ENCODE data around the gene HOXC5.

HOXC5 gene

DNA sequence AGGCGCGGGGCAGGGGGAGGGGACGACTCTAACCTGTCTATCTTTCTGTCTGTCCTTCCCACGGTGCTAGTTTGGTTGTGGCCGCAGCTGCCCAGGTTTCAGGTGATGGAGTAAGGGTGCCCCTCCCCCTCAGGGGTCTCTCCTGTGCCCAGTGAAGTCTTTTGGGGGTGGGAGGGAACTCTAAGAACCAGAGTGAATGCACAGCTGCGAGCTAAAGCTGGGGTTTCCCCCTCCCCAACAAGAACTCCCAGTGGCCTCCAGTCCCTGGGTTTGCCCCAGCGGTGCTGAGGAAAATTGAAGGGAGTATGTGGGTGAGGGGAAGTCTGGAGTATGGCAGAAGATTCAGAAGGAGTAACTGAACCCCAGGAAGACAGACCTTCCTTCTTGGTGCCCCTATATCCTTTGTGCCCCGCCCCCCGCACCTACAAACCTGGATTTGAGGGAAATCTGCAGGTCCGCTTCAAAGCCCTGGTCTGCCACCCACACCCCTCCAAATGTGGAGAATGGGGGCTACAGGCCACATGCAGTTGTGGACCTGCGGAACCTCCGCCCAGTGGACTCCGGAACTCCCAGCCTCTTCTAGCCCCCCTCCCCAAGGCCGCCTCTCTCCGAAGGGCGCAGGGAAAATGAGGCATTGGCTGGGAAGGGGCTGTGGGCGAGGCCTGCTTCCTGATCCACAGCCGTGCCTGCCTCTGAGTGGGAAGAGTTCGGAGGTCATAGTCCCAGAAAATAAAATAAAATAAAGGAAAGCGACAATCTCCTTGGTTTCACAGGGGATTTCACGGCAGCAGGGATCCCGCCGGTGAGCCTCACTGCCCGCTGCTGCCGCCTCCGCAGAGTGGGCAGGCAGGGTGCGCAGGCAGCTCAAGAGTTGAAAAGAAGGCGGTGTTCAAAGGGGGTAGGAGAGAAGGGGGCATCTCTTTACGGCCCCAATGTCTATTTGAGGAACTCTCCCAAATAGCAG, 36.3 kb upstream of the HOXC5 start:
- DNase-seq, result no peak

DNA sequence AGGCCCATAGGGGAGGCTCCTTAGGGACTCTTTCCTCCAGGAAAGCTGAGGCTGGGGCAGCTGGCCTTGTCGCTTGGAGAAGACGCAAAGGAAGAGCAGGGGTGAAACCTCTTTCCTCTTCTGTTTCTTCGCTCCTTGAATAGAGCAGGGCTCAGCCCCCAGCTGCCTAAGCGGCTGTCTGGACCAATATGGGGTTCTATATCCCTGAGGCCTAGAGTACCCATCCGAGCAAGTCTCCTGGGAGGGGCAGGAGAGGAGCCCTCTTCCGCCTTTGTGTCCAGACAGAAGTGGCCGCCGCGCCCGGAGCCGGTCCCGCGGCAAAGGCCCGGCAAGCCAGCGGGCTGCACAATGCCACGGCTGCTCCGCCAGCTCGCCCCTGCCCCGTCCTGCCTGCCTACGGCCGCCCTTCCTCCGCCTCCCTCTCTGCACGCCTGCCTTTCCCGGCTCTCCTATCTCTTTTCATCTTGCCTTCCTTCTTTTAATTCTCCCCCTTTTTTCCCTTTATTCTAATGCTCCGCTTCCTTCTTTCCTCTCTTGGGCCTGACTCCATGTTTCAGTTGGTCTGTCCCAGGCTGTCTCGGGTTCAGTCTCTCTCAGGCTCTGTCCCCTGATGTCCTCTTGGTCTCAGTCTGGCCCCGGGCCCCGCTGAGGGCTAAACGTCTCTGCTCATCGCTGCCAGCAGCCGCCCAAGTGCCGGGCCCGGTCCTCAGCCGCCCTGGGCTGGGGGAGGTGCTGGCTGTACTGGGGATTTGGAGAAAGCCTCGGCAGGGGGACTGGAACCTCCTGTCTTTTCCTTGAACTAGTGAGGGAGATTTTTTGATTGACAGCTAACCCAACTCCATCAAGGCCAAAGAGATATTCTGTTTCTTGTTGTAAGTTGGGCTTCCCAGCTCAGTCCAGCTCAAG, 35.4 kb upstream of the HOXC5 start:
- no peak for DNase-seq

DNA sequence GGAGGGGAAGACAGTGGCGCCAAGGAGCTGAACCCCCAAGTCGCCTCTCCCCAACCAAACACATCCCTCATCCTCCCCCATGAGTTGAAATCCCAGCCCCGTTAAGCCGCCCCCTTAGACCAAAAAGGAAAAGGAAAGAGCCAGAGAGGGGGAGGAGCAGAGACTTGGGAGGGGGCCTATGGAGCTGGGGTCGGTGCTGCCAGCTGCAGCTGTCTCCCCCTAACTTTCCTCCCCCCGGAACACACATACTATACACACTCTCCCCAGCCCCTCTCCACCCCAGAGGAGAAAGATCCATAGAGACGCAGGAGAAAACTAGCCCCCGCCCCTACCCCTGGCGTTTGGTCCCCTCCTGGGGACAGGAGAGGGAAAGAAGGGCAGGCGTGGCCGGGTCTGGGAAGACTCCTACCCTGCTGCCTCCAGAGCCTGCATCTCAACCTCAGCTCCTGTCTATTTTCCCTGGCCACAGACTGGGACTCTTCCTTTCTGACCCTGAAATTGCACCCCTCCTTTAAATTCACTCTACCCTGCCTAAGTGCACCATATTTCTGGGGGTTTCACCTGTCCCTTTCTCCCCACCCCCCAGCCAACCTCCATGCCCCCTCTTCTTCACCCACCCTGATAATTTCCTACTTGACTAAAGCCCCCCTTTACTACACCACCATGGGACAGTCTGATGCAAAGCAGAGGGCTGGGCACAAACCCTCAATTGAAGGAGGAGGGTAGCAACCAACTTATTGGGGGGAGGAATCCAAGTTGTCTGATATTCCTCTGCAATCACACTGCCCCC, 34.5 kb upstream of the HOXC5 start:
- no peak for DNase-seq

- no peak for DNase-seq
Observed at GRCh38 chr12:53998900-53999236, 34.0 kb upstream of the HOXC5 start.

- DNase-seq, result no peak
Observed at GRCh38 chr12:53999559-54000115, 33.2 kb upstream of the HOXC5 start.

- no peak for DNase-seq
Observed at GRCh38 chr12:54000116-54001114, 32.4 kb upstream of the HOXC5 start, which contains the start of gene HOXC9. Gene HOXC9, plus strand, starts transcription at chr12:54000161. Its CDS starts 28 bp downstream, at chr12:54000189.

- DNase-seq, result no peak
Observed at GRCh38 chr12:54001283-54002187, 31.3 kb upstream of the HOXC5 start.

GRCh38 chr12:54002278-54002914, 30.5 kb upstream of the HOXC5 start:
- DNase-seq, result no peak

DNA sequence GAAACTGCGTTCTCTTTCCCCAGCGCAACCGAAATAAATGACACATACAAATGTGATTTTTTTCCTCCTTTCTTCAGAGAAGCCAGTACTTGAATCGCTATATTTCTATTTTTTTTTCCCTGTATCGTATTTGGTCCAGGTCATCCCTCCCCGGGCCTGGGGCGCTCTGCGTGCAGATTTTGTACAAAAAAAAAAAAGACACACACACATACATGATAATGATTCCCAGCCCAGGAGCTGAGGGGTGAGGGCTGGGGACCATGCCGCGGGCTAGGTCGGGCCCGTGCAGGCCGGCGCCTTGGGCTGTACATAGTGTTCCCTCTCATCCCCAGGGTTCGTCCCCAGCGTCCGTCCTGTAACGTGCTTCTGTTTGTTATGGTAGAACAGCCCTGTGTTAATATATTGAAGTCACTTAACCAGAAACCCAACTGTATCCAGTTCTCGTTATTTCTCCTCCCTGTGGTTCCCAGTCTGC, 29.9 kb upstream of the HOXC5 start:
- no peak for DNase-seq

DNA sequence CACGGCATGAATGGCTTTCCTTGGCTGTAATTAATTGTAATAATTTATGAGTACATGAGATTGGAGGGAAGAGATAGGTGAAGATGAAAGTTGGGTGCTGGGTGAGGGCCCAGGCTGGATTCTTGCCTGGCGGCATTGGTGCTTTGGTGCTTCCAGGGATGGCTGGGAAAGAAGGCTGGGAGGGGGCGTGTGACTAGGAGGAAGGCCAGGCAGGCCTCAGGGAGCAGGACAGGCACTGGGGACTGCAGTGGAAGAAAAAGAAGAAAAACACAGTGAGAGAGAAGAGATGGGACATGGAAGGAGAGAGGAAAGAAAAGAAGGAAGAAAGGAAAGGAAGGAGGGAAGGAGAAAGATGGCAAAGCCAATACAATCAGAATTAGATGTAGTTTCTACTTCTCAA, 29.2 kb upstream of the HOXC5 start:
- no peak for DNase-seq

DNA sequence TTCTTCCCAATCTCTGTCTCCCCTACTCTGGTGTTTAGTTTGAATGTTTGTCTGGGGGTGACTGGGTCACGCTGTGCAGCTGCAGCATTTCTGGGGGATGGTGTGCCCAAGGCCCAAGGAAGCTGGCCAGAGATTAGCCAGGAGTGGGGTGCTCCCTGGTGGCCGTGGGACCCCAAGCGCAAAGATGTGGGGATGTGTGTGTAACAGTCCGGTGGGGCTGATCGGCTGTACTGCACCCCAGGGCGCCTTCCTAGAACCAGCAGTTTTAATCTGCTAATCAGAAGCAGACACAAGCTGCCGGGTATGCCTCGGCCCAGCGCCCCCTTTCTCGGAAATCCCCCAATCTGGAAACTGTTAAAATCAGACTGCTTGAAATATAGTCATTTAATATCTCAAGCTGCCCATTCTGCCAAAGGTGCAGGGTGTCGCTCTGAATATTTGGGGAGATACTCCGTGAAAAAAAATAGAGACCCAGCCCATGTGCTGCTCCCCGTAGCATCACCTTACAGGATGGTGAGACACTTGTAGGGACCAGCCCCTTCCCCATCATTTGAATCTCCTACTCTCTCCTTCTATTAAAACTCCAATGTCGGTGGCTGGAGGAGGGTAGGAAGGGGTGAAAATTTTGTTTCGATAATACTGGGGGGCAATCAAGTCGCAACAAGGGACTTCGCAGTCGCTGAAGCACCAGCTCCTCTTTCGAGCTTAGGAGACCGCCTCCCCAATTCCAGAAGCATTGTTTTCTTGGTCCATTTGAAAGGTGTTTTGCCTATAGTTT, 28.6 kb upstream of the HOXC5 start:
- DNase-seq, result no peak

GRCh38 chr12:54004841-54005530, 27.9 kb upstream of the HOXC5 start:
- DNase-seq, result no peak

GRCh38 chr12:54005531-54005852, 27.4 kb upstream of the HOXC5 start:
- no peak for DNase-seq

DNA sequence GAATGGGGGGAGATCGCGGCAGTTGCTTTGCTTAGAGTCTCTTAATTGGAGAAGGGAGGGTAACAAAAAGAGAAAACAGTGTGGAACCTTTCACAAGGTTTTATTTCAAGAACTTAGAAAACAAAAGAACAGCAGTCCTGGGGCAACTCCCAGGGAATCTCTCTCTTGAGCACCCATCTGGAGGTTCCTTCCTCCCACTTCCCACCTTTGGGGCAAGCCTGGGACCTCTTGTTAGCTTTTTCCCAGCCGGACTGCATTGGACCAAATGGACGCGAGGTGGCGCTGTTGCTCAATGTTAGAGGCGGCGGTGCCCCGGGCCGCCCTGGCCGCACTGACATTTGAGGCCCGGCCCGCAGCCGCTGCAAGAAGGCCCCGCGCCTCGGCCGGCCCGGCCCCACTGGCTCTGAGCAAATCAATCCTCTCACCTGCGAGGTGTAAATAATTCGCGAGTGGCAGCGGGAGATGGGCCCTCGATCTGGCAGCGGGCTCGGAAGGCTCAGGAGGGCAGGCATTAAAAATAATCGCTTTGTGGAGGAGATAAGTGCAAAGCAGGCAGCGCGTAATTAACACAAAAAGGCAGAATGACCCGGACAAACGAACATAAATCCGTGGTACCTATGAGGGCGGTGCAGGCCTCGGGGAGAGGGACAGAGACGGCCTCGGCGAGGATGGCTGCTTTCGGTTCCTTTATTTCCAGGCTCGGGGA, 26.8 kb upstream of the HOXC5 start:
- no peak for DNase-seq

DNA sequence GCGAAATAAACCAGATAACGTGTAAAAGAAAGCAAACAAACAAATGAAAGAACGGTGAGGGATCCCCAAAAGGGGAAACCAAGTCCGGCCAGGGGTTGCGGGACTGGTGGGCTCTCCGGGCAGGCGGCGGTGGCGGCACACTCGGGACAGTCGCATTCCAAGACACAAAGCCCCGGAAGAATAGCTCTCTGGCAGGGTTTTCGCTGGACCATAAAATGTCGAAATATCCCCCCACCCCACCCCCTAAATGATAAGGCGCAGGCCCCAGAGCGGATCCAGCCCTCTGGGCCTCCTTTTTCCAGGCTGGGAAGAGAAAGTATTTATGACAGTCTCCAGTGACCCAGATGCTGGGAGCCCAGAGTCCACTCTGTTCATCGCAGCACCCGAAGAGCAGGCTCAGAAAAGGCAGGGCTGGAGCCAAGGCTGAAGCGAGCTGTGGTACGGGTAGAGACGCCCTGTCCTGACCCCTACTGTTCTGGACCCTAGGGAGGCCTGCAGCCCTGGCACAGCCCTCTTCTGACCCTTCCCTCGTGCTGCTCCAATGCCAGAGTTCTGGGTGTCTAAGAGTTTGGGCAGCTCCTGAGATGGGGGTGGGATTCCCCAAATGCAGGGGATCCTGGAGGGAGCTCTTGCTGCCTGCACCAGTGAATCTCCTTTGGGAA, 26.2 kb upstream of the HOXC5 start:
- no peak for DNase-seq

DNA sequence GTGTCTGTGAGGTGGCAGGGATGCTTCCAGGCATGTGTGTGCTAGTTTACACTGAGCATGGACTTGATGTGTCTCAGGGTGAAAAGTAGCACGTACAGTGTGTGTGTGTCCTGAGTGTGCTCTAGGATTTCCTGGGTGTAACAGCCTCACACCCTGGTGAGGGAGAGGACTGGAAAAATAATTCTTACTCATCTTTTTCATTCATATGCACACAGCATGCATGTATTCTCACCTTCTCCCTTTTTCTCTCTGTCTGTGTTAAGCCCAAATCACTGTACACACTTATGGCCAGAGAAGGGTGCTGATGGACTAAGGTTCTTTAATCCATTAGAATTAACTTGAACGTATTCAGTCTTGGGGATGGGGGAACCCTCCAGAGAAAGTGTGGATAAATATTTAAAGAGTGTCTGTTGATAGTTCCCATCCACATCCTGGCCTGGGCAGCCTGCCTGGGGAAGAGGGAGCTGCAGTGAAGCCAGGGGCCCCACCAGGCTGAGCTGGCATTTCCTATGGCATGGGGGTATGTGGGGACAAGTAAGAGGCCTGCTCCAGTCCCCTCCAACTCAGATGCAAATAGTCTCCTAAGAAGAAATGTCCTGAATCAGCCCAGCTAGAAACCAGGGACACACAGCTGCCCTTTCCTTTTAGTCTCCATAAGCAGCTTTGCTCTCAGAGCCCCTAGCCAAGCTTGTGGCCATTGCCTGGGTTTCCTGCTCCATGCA, 25.2 kb upstream of the HOXC5 start:
- DNase-seq, result no peak
